Breast epithelium (tissue), 3 donors: ENCODE data around the gene CRNN.

ENCODE experiments used
- POLR2A ChIP-seq: fragments of 450-650 bp; IDR thresholded peaks from one replicate; pipeline ENCODE4 v1.6.1; 2016; ENCODE audit warnings: antibody characterized with exemption, mild to moderate bottlenecking, moderate library complexity
- POLR2AphosphoS5 ChIP-seq, 3 donors: sonication (generic); formaldehyde crosslinking; IDR thresholded peaks; one replicate each; pipeline ENCODE4 v1.6.1; 2017; ENCODE audit warnings: antibody characterized with exemption in 3 of 3
- TF ChIP-seq, protein P1 (sequence below), 3 donors: fragments of 450-650 bp; IDR thresholded peaks; one replicate each; pipeline ENCODE4 v1.5.1; 2016 to 2017; ENCODE audit warnings: antibody characterized with exemption in 3 of 3, mild to moderate bottlenecking in 3 of 3, moderate library complexity in 3 of 3

DNA sequence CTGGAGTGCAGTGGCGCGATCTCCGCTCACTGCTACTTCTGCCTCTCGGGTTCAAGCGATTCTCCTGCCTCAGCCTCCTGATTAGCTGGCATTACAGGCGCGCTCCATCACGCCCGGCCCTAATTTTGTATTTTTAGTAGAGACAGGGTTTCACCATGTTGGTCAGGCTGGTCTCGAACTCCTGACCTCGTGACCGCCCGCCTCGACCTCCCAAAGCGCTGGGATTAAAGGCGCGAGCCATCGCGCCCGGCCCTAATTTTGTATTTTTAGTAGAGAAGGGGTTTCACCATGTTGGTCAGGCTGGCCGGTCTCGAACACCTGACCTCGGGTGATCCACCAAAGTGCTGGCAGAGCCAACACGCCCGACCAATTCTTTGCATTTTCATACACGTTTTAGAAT, 48.6 kb upstream of the CRNN start:
- TF ChIP-seq, protein P1, sequence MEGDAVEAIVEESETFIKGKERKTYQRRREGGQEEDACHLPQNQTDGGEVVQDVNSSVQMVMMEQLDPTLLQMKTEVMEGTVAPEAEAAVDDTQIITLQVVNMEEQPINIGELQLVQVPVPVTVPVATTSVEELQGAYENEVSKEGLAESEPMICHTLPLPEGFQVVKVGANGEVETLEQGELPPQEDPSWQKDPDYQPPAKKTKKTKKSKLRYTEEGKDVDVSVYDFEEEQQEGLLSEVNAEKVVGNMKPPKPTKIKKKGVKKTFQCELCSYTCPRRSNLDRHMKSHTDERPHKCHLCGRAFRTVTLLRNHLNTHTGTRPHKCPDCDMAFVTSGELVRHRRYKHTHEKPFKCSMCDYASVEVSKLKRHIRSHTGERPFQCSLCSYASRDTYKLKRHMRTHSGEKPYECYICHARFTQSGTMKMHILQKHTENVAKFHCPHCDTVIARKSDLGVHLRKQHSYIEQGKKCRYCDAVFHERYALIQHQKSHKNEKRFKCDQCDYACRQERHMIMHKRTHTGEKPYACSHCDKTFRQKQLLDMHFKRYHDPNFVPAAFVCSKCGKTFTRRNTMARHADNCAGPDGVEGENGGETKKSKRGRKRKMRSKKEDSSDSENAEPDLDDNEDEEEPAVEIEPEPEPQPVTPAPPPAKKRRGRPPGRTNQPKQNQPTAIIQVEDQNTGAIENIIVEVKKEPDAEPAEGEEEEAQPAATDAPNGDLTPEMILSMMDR (IDR thresholded peaks at IDR 0.05): no peak
- TF ChIP-seq POLR2A: no peak
- TF ChIP-seq POLR2AphosphoS5 (IDR thresholded peaks at IDR 0.05): no peak
